Caco-2 (cell line): ENCODE measurements around the gene NEK8. TPM values are rescaled to one million over a fixed set of nuclear protein-coding genes. Genes with fewer than 3 reads are reported as not detected.

Source experiments
- BruUV-seq: library from RNA; stranded (reverse); fragments of 400-500 nt; replicated peaks from 2 replicates; lab custom pipeline; 2021; lab: Mats Ljungman, UMichigan
- CTCF ChIA-PET: fragments of 300-600 bp; sonication (Branson Sonifier 250); formaldehyde crosslinking; loops from one replicate; lab custom pipeline; 2022; ENCODE audit warnings: antibody characterized with exemption; lab: Charles Lee
- POLR2A ChIA-PET: fragments of 300-600 bp; sonication (Branson Sonifier 250); formaldehyde crosslinking; loops from one replicate; lab custom pipeline; 2022; ENCODE audit warnings: antibody characterized with exemption; lab: Charles Lee
- DNase-seq, 2 experiments: peaks; one replicate each; pipeline versions ENCODE4 v3.0.0 to v3.0.0-alpha.2; 2020 to 2022
- H3K27me3 ChIP-seq: replicated peaks from 2 replicates; pipeline ENCODE4 v1.6.0; 2011; ENCODE audit warnings: low read length; ENCODE audit not compliant: control insufficient read depth, insufficient read depth
- H3K36me3 ChIP-seq: 2 replicates; pipeline ENCODE4 v1.5.1; 2011; ENCODE audit warnings: low read length; ENCODE audit not compliant: control insufficient read depth, insufficient read depth
- H3K4me1 ChIP-seq: fragments of 250-450 bp; sonication (Bioruptor Pico); 2 replicates; pipeline ENCODE4 v1.5.1; 2020; ENCODE audit warnings: mild to moderate bottlenecking
- H3K4me3 ChIP-seq: 2 replicates; pipeline ENCODE4 v1.5.1; 2011; ENCODE audit warnings: low read depth, mild to moderate bottlenecking, control low read depth, low read length
- H3K9me3 ChIP-seq: fragments of 250-450 bp; sonication (Bioruptor Pico); 2 replicates; pipeline ENCODE4 v1.5.1; 2020; ENCODE audit warnings: mild to moderate bottlenecking, moderate library complexity
- H3K27ac Mint-ChIP-seq: one replicate; pipeline ENCODE4 v1.8.0; 2022; ENCODE audit warnings: mixed read lengths; ENCODE audit not compliant: unreplicated experiment
- H3K27me3 Mint-ChIP-seq: one replicate; pipeline ENCODE4 v1.8.0; 2022; ENCODE audit warnings: mixed read lengths; ENCODE audit not compliant: insufficient read depth, unreplicated experiment
- H3K36me3 Mint-ChIP-seq: one replicate; pipeline ENCODE4 v1.8.0; 2022; ENCODE audit warnings: mild to moderate bottlenecking, mixed read lengths; ENCODE audit not compliant: insufficient read depth, unreplicated experiment
- H3K4me1 Mint-ChIP-seq: one replicate; pipeline ENCODE4 v1.8.0; 2022; ENCODE audit warnings: low read depth, mixed read lengths; ENCODE audit not compliant: unreplicated experiment
- H3K4me3 Mint-ChIP-seq: one replicate; pipeline ENCODE4 v1.8.0; 2022; ENCODE audit warnings: mild to moderate bottlenecking, moderate library complexity, mixed read lengths; ENCODE audit not compliant: unreplicated experiment
- H3K9me3 Mint-ChIP-seq: one replicate; pipeline ENCODE4 v1.8.0; 2022; ENCODE audit warnings: mixed read lengths; ENCODE audit not compliant: unreplicated experiment
- CTCF ChIP-seq, 2 experiments: fragments of 200-600 bp in 1 of 2; IDR thresholded peaks; 1 replicate in 1 of 2; 2 replicates in 1 of 2; pipeline versions ENCODE4 v1.5.1 to v1.8.0; 2011 to 2022; ENCODE audit warnings: antibody characterized with exemption in 1 of 2, control low read depth in 1 of 2, inconsistent platforms in 1 of 2, low read depth in 1 of 2, low read length in 1 of 2, mild to moderate bottlenecking in 1 of 2, moderate library complexity in 1 of 2; ENCODE audit not compliant: insufficient read depth in 1 of 2, severe bottlenecking in 1 of 2, unreplicated experiment in 1 of 2
- intact Hi-C: fragments of 100-400 bp; cut with micrococcal nuclease; formaldehyde crosslinking; loops from one replicate; pipeline ENCODE4 v1.10.0; 2022; ENCODE audit not compliant: unreplicated experiment
- total RNA-seq: library from RNA; stranded (reverse); gene quantifications from 2 replicates; pipeline ENCODE4 v1.2.3, GENCODE V29; 2022

NEK8 gene
- total RNA-seq, 1 experiment from 2014 or later, result 11.0 TPM

- Mint-ChIP-seq H3K9me3 (no peaks in the 10 kb centered on the region), H3K27ac (no peak overlapping the region), H3K27me3 (no peaks in the 10 kb centered on the region), H3K4me3 (no peak overlapping the region), H3K4me1 (no peaks in the 10 kb centered on the region), H3K36me3 (peaks cover 17% of the 10 kb centered on the region)
- CTCF ChIA-PET, result interaction anchor here (0.6 kb wide), 2 partner anchors 40 to 154 kb away, joined by 3 read pairs; no protein-coding TSS in a partner anchor
- no peak for TF ChIP-seq CTCF (IDR thresholded peaks at IDR 0.05; ENCODE audit: insufficient read depth in 1 of 2, low read depth in 1 of 2, low read length in 1 of 2, severe bottlenecking in 1 of 2, unreplicated experiment in 1 of 2)
- H3K27me3 ChIP-seq, result no peaks in the 10 kb centered on the region
- no peak overlapping the region for H3K4me3 ChIP-seq
- POLR2A ChIA-PET, result no interaction called here
- intact Hi-C loops, result no loop called here
- no peaks in the 10 kb centered on the region for H3K4me1 ChIP-seq
- H3K36me3 ChIP-seq, result no peaks in the 10 kb centered on the region
- no peaks in the 10 kb centered on the region for H3K9me3 ChIP-seq
- no peak for DNase-seq
- no TSS peak for BruUV-seq
Observed at GRCh38 chr17:28783161-28783560, 54.6 kb downstream of the NEK8 start.

GRCh38 chr17:28788100-28788499, 59.5 kb downstream of the NEK8 start:
- ChIA-PET CTCF (no interaction called here), POLR2A (interaction anchor here (0.6 kb wide), 1 partner anchor 15 kb away, joined by 3 read pairs; no protein-coding TSS in a partner anchor)
- Mint-ChIP-seq H3K9me3 (no peaks in the 10 kb centered on the region), H3K27me3 (no peaks in the 10 kb centered on the region), H3K36me3 (peaks cover 10% of the 10 kb centered on the region), H3K4me3 (no peak overlapping the region), H3K4me1 (no peaks in the 10 kb centered on the region), H3K27ac (no peak overlapping the region)
- no peak for TF ChIP-seq CTCF (IDR thresholded peaks at IDR 0.05; ENCODE audit: insufficient read depth in 1 of 2, low read depth in 1 of 2, low read length in 1 of 2, severe bottlenecking in 1 of 2, unreplicated experiment in 1 of 2)
- Histone ChIP-seq H3K27me3 (no peaks in the 10 kb centered on the region), H3K4me1 (no peaks in the 10 kb centered on the region), H3K9me3 (no peaks in the 10 kb centered on the region), H3K4me3 (no peak overlapping the region), H3K36me3 (no peaks in the 10 kb centered on the region)
- intact Hi-C loops, result no loop called here
- DNase-seq, result no peak
- no TSS peak for BruUV-seq

Other genes with a start within 250 kb of the NEK8 start
- gene FOXN1, start 222.4 kb upstream of the NEK8 start, total RNA-seq, result 0.26 and 0.48 TPM in 2 replicates
- 40.5 and 41.3 TPM in 2 replicates for gene UNC119, start 176.2 kb upstream of the NEK8 start, total RNA-seq
- 78.2 and 99.6 TPM in 2 replicates for gene PIGS, start 157.3 kb upstream of the NEK8 start, total RNA-seq
- gene ALDOC, start 151.9 kb upstream of the NEK8 start, total RNA-seq, result 16.3 and 17.7 TPM in 2 replicates
- 113 TPM in 2 replicates for gene SPAG5, start 129.8 kb upstream of the NEK8 start, total RNA-seq
- gene RSKR, start 114.6 kb upstream of the NEK8 start, total RNA-seq, result 15.7 and 18.9 TPM in 2 replicates
- 154 and 176 TPM in 2 replicates for gene BLTP2, start 83.6 kb upstream of the NEK8 start, total RNA-seq
- 63.5 and 64.9 TPM in 2 replicates for gene SDF2, start 66.9 kb upstream of the NEK8 start, total RNA-seq
- 127 and 129 TPM in 2 replicates for gene SUPT6H, start 66.6 kb upstream of the NEK8 start, total RNA-seq
- gene PROCA1, start 16.9 kb upstream of the NEK8 start, total RNA-seq, result 4.1 and 4.4 TPM in 2 replicates
- 1.2 and 1.8 TPM in 2 replicates for gene RAB34, start 10.9 kb upstream of the NEK8 start, total RNA-seq
- 1,980 and 2,181 TPM in 2 replicates for gene RPL23A, start 8.8 kb upstream of the NEK8 start, total RNA-seq
- 31.7 and 37.9 TPM in 2 replicates for gene TLCD1, start 2.6 kb upstream of the NEK8 start, total RNA-seq
- 140 and 154 TPM in 2 replicates for gene TRAF4, start 15.2 kb downstream of the NEK8 start, total RNA-seq
- gene FAM222B, start 114.0 kb downstream of the NEK8 start, total RNA-seq, result 37.6 and 39.5 TPM in 2 replicates
- 77.4 and 85.1 TPM in 2 replicates for gene ERAL1, start 126.2 kb downstream of the NEK8 start, total RNA-seq
- 182 and 189 TPM in 2 replicates for gene FLOT2, start 168.9 kb downstream of the NEK8 start, total RNA-seq
- gene DHRS13, start 174.3 kb downstream of the NEK8 start, total RNA-seq, result 32.8 and 38.0 TPM in 2 replicates
- 49.9 and 56.5 TPM in 2 replicates for gene PHF12, start 222.7 kb downstream of the NEK8 start, total RNA-seq